ENCODE results near the gene ACTR1A. TPM values are rescaled to one million over a fixed set of nuclear protein-coding genes. Genes with fewer than 3 reads are reported as not detected.

Gene ACTR1A
- total and polyA plus RNA-seq, 9 of the 15 experiments (the other 6 are each of a cell fraction or from before 2014, with no cell fraction given), result 36.3 to 77.2 (median 49.6) TPM

- Histone ChIP-seq H3K4me3 (no peak overlapping the region), H3K9me1 (ENCODE audit: control insufficient read depth, insufficient read depth, low read length) (peaks cover under 1% of the 10 kb centered on the region), H4K20me1 (replicated peaks; ENCODE audit: control insufficient read depth, insufficient read depth, low read length) (no peaks in the 10 kb centered on the region), H3K9ac (ENCODE audit: insufficient read depth in 1 of 2, low read depth in 2 of 2, low read length in 2 of 2) (no peak overlapping the region), H3K36me3 (ENCODE audit: control insufficient read depth, insufficient read depth, low read length) (peaks cover 16% of the 10 kb centered on the region; the same call in 2 of the 3 replicates), H3K4me1 (replicated peaks in 1 of 2; ENCODE audit: control insufficient read depth in 2 of 2, insufficient read depth in 2 of 2, low read length in 2 of 2) (peaks cover 0 to 5% of the 10 kb centered on the region in 2 experiments; a peak in 3 of 5 replicates), H3K9me3 (replicated peaks; ENCODE audit: control insufficient read depth, insufficient read depth, low read depth, low read length) (no peaks in the 10 kb centered on the region), H3K79me2 (ENCODE audit: control insufficient read depth, insufficient read depth, low read length) (no peaks in the 10 kb centered on the region), H3K4me2 (ENCODE audit: insufficient read depth, low read length) (no peak overlapping the region), H2AFZ (ENCODE audit: low read depth, low read length) (no peak overlapping the region), H3K27me3 (ENCODE audit: control insufficient read depth in 2 of 2, insufficient read depth in 2 of 2, low read length in 2 of 2) (no peaks in the 10 kb centered on the region), H3K27ac (ENCODE audit: extremely low read depth, low read depth, low read length) (no peak overlapping the region)
- ChIA-PET POLR2A (interaction anchor here (1.4 kb wide), 1 partner anchor 11 kb away, joined by 3 read pairs; no protein-coding TSS in a partner anchor), CTCF (ENCODE audit: low intra/inter-chr PET ratio) (no interaction called here)
- ATAC-seq (no peak), FAIRE-seq (no peak), DNase-seq (ENCODE audit: extremely low read depth in 1 of 4, low spot score in 3 of 4) (no peak)
- no peak for TF ChIP-seq LARP7 (IDR thresholded peaks at IDR 0.05)
- TF ChIP-seq, protein P1, sequence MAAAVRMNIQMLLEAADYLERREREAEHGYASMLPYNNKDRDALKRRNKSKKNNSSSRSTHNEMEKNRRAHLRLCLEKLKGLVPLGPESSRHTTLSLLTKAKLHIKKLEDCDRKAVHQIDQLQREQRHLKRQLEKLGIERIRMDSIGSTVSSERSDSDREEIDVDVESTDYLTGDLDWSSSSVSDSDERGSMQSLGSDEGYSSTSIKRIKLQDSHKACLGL (CRISPR knock-in tag; IDR thresholded peaks at IDR 0.05; ENCODE audit: borderline replicate concordance, poor library complexity, severe bottlenecking), result no peak
- TF ChIP-seq DPF2 (IDR thresholded peaks at IDR 0.05), result no peak
- TF ChIP-seq, protein P2, sequence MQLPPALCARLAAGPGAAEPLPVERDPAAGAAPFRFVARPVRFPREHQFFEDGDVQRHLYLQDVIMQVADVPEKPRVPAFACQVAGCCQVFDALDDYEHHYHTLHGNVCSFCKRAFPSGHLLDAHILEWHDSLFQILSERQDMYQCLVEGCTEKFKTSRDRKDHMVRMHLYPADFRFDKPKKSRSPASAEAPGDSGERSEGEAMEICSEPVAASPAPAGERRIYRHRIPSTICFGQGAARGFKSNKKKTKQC (CRISPR knock-in tag; IDR thresholded peaks at IDR 0.05), result no peak
- no peak for TF ChIP-seq STAT6 (CRISPR knock-in tag; IDR thresholded peaks at IDR 0.05)
- TF ChIP-seq CLOCK (CRISPR knock-in tag; IDR thresholded peaks at IDR 0.05; ENCODE audit: borderline replicate concordance), result no peak
- TF ChIP-seq GABPB1 (CRISPR knock-in tag; IDR thresholded peaks at IDR 0.05), result no peak
- TF ChIP-seq MXI1 (IDR thresholded peaks at IDR 0.05; ENCODE audit: low read depth, low read length), result no peak
- no peak for TF ChIP-seq TSC22D4 (tag; IDR thresholded peaks at IDR 0.05)
- no peak for TF ChIP-seq ZBTB43 (CRISPR knock-in tag; IDR thresholded peaks at IDR 0.05)
- TF ChIP-seq ZNF707 (CRISPR knock-in tag; conservative IDR thresholded peaks at IDR 0.05), result no peak
- TF ChIP-seq E2F4 (CRISPR knock-in tag; IDR thresholded peaks at IDR 0.05; ENCODE audit: low read depth), result no peak
- no peak for TF ChIP-seq ZNF408 (CRISPR knock-in tag; IDR thresholded peaks at IDR 0.05; ENCODE audit: low read depth)
- TF ChIP-seq ZSCAN32 (CRISPR knock-in tag; IDR thresholded peaks at IDR 0.05), result no peak
- no TSS peak for BruUV-seq (replicated peaks)
- intact Hi-C loops (cut with micrococcal nuclease), result no loop called here
- in situ Hi-C loops (cut with MboI), result loop anchor here (25.0 kb wide), 1 partner anchor 680 kb away; the partner anchor contains the start of gene KCNIP2
- WGBS (ENCODE audit: insufficient coverage, low coverage, missing lambda C conversion rate), result 93% methylated on average over 3 of the region's 3 CpGs
Measured at GRCh38 chr10:102517553-102517952, 15.0 kb upstream of the ACTR1A start.
